Measurements from ENCODE around the gene NTM.

GRCh38 chr11:131446590-131447275 is 76.3 kb downstream of the NTM start:
- TF ChIP-seq, protein P1, sequence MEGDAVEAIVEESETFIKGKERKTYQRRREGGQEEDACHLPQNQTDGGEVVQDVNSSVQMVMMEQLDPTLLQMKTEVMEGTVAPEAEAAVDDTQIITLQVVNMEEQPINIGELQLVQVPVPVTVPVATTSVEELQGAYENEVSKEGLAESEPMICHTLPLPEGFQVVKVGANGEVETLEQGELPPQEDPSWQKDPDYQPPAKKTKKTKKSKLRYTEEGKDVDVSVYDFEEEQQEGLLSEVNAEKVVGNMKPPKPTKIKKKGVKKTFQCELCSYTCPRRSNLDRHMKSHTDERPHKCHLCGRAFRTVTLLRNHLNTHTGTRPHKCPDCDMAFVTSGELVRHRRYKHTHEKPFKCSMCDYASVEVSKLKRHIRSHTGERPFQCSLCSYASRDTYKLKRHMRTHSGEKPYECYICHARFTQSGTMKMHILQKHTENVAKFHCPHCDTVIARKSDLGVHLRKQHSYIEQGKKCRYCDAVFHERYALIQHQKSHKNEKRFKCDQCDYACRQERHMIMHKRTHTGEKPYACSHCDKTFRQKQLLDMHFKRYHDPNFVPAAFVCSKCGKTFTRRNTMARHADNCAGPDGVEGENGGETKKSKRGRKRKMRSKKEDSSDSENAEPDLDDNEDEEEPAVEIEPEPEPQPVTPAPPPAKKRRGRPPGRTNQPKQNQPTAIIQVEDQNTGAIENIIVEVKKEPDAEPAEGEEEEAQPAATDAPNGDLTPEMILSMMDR (conservative IDR thresholded peaks at IDR 0.05 in 1 of 2, IDR thresholded peaks at IDR 0.05 in 1 of 2; ENCODE audit: low read depth in 1 of 2, low read length in 2 of 2): no peak
- TF ChIP-seq EZH2 (IDR thresholded peaks at IDR 0.05; ENCODE audit: low read length, missing control alignments): no peak
